BLaER1 treated with 17β-estradiol and CSF1 and Interleukin-3, amounts not matched to agents 10 nM and 100 nM (cell line): ENCODE measurements around the gene RASGRP4.
"Not testable (repeated sequence)": the region's sequence is repeated elsewhere in the genome, so short reads cannot be mapped to it uniquely, and the experiment has no call there.

Source experiments
- H3K27ac ChIP-seq, 11 experiments: shearing (Covaris generic); formaldehyde crosslinking; 2 replicates each; pipeline ENCODE4 v1.8.1; 2022
- H3K27me3 ChIP-seq, 11 experiments: shearing (Covaris generic); formaldehyde crosslinking; 2 replicates each; pipeline ENCODE4 v1.8.1; 2022
- H3K36me3 ChIP-seq, 11 experiments: shearing (Covaris generic); formaldehyde crosslinking; 2 replicates each; pipeline ENCODE4 v1.8.1; 2022
- H3K4me1 ChIP-seq, 10 experiments: shearing (Covaris generic); formaldehyde crosslinking; 2 replicates each; pipeline ENCODE4 v1.8.1; 2022
- H3K4me2 ChIP-seq, 11 experiments: shearing (Covaris generic); formaldehyde crosslinking; 2 replicates each; pipeline ENCODE4 v1.8.1; 2022
- H3K4me3 ChIP-seq, 10 experiments: shearing (Covaris generic); formaldehyde crosslinking; 2 replicates each; pipeline ENCODE4 v1.8.1; 2022
- H3K9ac ChIP-seq, 11 experiments: shearing (Covaris generic); formaldehyde crosslinking; 2 replicates each; pipeline ENCODE4 v1.8.1; 2022
- H3K9me3 ChIP-seq, 11 experiments: shearing (Covaris generic); formaldehyde crosslinking; replicated peaks in 1 of 11; 2 replicates each; pipeline ENCODE4 v1.8.1; 2022
- H4K20me1 ChIP-seq, 11 experiments: shearing (Covaris generic); formaldehyde crosslinking; 2 replicates each; pipeline ENCODE4 v1.8.1; 2022
- Cebpa-rat ChIP-seq, 11 experiments: shearing (Covaris generic); IDR thresholded peaks; 2 replicates each; pipeline ENCODE4 v1.8.1; 2022

RASGRP4 gene

GRCh38 chr19:38425810-38426466 is at the start of gene RASGRP4:
Gene RASGRP4, minus strand, starts transcription at chr19:38426219. Its CDS starts 128 bp downstream, at chr19:38426091.
- Histone ChIP-seq H3K9me3 (no peaks in the 10 kb centered on the region), H3K36me3 (peaks cover 0 to 15% (median 0%) of the 10 kb centered on the region in 11 experiments; a peak in 5 of 22 replicates), H3K27ac (peak within 1 kb of the TSS in 10 of 11 experiments; percentile 40 to 80 (median 70); a peak in 20 of 22 replicates), H4K20me1 (peaks cover 0 to 7% (median 0%) of the 10 kb centered on the region in 11 experiments; a peak in 5 of 22 replicates), H3K4me3 (peak within 1 kb of the TSS; percentile 17 to 75 (median 58); a peak in 18 of 20 replicates), H3K4me2 (peak within 1 kb of the TSS; percentile 85 to 99 (median 97)), H3K9ac (peak within 1 kb of the TSS; percentile 21 to 84 (median 66); a peak in 20 of 22 replicates), H3K27me3 (no peaks in the 10 kb centered on the region), H3K4me1 (peaks cover 40 to 72% (median 45%) of the 10 kb centered on the region in 10 experiments)
- no peak for TF ChIP-seq Cebpa-rat (IDR thresholded peaks at IDR 0.05)

- Histone ChIP-seq H3K4me2 (no peak overlapping the region), H3K36me3 (no peaks in the 10 kb centered on the region; a peak in 1 of 22 replicates), H3K9ac (no peak overlapping the region), H3K9me3 (no peaks in the 10 kb centered on the region), H4K20me1 (no peaks in the 10 kb centered on the region; a peak in 1 of 22 replicates), H3K27me3 (no peaks in the 10 kb centered on the region), H3K27ac (no peak overlapping the region), H3K4me3 (no peak overlapping the region), H3K4me1 (peaks cover 0 to 8% (median 5%) of the 10 kb centered on the region in 10 experiments; a peak in 14 of 20 replicates)
- TF ChIP-seq Cebpa-rat (IDR thresholded peaks at IDR 0.05): no peak
Measured at GRCh38 chr19:38475176-38475575, 49.2 kb upstream of the RASGRP4 start.

- Histone ChIP-seq H3K27ac (no peak overlapping the region), H3K9me3 (no peaks in the 10 kb centered on the region), H4K20me1 (no peaks in the 10 kb centered on the region; a peak in 1 of 22 replicates), H3K27me3 (no peaks in the 10 kb centered on the region), H3K9ac (no peak overlapping the region), H3K4me1 (peaks cover 0 to 8% (median 5%) of the 10 kb centered on the region in 10 experiments; a peak in 14 of 20 replicates), H3K36me3 (peaks cover 0 to 3% (median 0%) of the 10 kb centered on the region in 11 experiments; a peak in 2 of 22 replicates), H3K4me3 (no peak overlapping the region), H3K4me2 (no peak overlapping the region)
- TF ChIP-seq Cebpa-rat (IDR thresholded peaks at IDR 0.05): no peak
Measured at GRCh38 chr19:38473201-38473600, 47.2 kb upstream of the RASGRP4 start.

- H3K9me3 ChIP-seq, H3K4me3 ChIP-seq, H3K27ac ChIP-seq, H3K4me2 ChIP-seq, H3K36me3 ChIP-seq, H3K9ac ChIP-seq, H4K20me1 ChIP-seq, H3K27me3 ChIP-seq, H3K4me1 ChIP-seq: not testable (repeated sequence)
Measured at GRCh38 chr19:38472725-38473124, 46.7 kb upstream of the RASGRP4 start.

GRCh38 chr19:38470788-38471480 is 44.9 kb upstream of the RASGRP4 start:
- Histone ChIP-seq H3K4me2 (no peak overlapping the region), H3K27me3 (no peaks in the 10 kb centered on the region), H3K9ac (no peak overlapping the region), H4K20me1 (no peaks in the 10 kb centered on the region; a peak in 1 of 22 replicates), H3K4me1 (no peaks in the 10 kb centered on the region), H3K9me3 (peaks cover 0 to 11% (median 2%) of the 10 kb centered on the region in 11 experiments; a peak in 6 of 22 replicates), H3K4me3 (no peak overlapping the region), H3K36me3 (peaks cover 0 to 14% (median 0%) of the 10 kb centered on the region in 11 experiments; a peak in 2 of 22 replicates), H3K27ac (no peak overlapping the region)
- TF ChIP-seq Cebpa-rat (IDR thresholded peaks at IDR 0.05): no peak

- Histone ChIP-seq H3K4me3 (no peak overlapping the region), H3K27me3 (no peaks in the 10 kb centered on the region), H3K4me1 (no peaks in the 10 kb centered on the region), H3K36me3 (peaks cover 0 to 14% (median 0%) of the 10 kb centered on the region in 11 experiments; a peak in 2 of 22 replicates), H4K20me1 (no peaks in the 10 kb centered on the region; a peak in 1 of 22 replicates), H3K9me3 (peaks cover 0 to 13% (median 4%) of the 10 kb centered on the region in 11 experiments; a peak in 6 of 22 replicates), H3K9ac (no peak overlapping the region), H3K4me2 (no peak overlapping the region), H3K27ac (no peak overlapping the region)
- TF ChIP-seq Cebpa-rat (IDR thresholded peaks at IDR 0.05): no peak
Measured at GRCh38 chr19:38469151-38469550, 43.1 kb upstream of the RASGRP4 start.

GRCh38 chr19:38467541-38468525 is 41.8 kb upstream of the RASGRP4 start:
- TF ChIP-seq Cebpa-rat (IDR thresholded peaks at IDR 0.05): no peak
- no peak overlapping the region for H3K4me3 ChIP-seq
- H3K9ac ChIP-seq: no peak overlapping the region
- H3K4me2 ChIP-seq: no peak overlapping the region
- peaks cover 0 to 5% (median 0%) of the 10 kb centered on the region in 10 experiments; a peak in 5 of 20 replicates for H3K4me1 ChIP-seq
- no peaks in the 10 kb centered on the region for H3K27me3 ChIP-seq
- H3K9me3 ChIP-seq: peaks cover 0 to 13% (median 4%) of the 10 kb centered on the region in 11 experiments; a peak in 6 of 22 replicates
- H4K20me1 ChIP-seq: no peaks in the 10 kb centered on the region
- peaks cover 0 to 14% (median 0%) of the 10 kb centered on the region in 11 experiments; a peak in 2 of 22 replicates for H3K36me3 ChIP-seq
- H3K27ac ChIP-seq: no peak overlapping the region

- no peaks in the 10 kb centered on the region for H3K27me3 ChIP-seq
- no peak for TF ChIP-seq Cebpa-rat (IDR thresholded peaks at IDR 0.05)
- no peak overlapping the region for H3K4me3 ChIP-seq
- H3K9ac ChIP-seq: no peak overlapping the region
- peaks cover 0 to 14% (median 0%) of the 10 kb centered on the region in 11 experiments; a peak in 2 of 22 replicates for H3K36me3 ChIP-seq
- H3K4me1 ChIP-seq: peaks cover 0 to 5% (median 0%) of the 10 kb centered on the region in 10 experiments; a peak in 5 of 20 replicates
- H3K9me3 ChIP-seq: peaks cover 0 to 13% (median 4%) of the 10 kb centered on the region in 11 experiments; a peak in 6 of 22 replicates
- H3K4me2 ChIP-seq: no peak overlapping the region
- no peaks in the 10 kb centered on the region for H4K20me1 ChIP-seq
- no peak overlapping the region for H3K27ac ChIP-seq
Measured at GRCh38 chr19:38466050-38466449, 40.0 kb upstream of the RASGRP4 start.
